ENCODE results near the gene FYB2. TPM values are rescaled to one million over a fixed set of nuclear protein-coding genes. Genes with fewer than 3 reads are reported as not detected.

The FYB2 gene
- total and polyA plus RNA-seq, 7 donors = 0.48 to 2.6 (median 1.1) TPM; not detected in 1

- no peak for ATAC-seq
Observed at GRCh38 chr1:56834137-56834900, 15.1 kb upstream of the FYB2 start.

GRCh38 chr1:56833088-56833487 is 13.9 kb upstream of the FYB2 start:
- Histone ChIP-seq H3K9me3 (no peaks in the 10 kb centered on the region), H3K36me3 (ENCODE audit: insufficient read depth in 1 of 2, low read depth in 1 of 2) (no peaks in the 10 kb centered on the region), H3K27me3 (ENCODE audit: insufficient read depth in 3 of 3, low read length in 2 of 3) (peaks cover 0 to 4% (median 3%) of the 10 kb centered on the region in 3 donors), H3K4me3 (no peak overlapping the region), H3K27ac (no peak overlapping the region), H3K4me1 (no peaks in the 10 kb centered on the region)
- no peak for DNase-seq
- WGBS, 3 donors = 94 to 97% (median 94%) methylated on average over 4 of the region's 4 CpGs
- TF ChIP-seq CTCF (IDR thresholded peaks at IDR 0.05) = no peak
- intact Hi-C loops (cut with DNase I) = loop anchor here (5.0 to 10.0 kb wide), 4 partner anchors 229 to 1329 kb away; no protein-coding TSS in a partner anchor
- ATAC-seq = no peak

More at GRCh38 chr1:56834137-56834900, 15.1 kb upstream of the FYB2 start:
- H3K9me3 ChIP-seq = no peaks in the 10 kb centered on the region
- no peak overlapping the region for H3K4me3 ChIP-seq
- no peak overlapping the region for H3K27ac ChIP-seq
- WGBS, 3 donors = 84 to 93% (median 87%) methylated on average over 5 of the region's 5 CpGs
- DNase-seq = no peak
- intact Hi-C loops (cut with DNase I) = loop anchor here (5.0 to 10.0 kb wide), 4 partner anchors 228 to 1328 kb away; no protein-coding TSS in a partner anchor
- no peak for TF ChIP-seq CTCF (IDR thresholded peaks at IDR 0.05)
- H3K36me3 ChIP-seq (ENCODE audit: insufficient read depth in 1 of 2, low read depth in 1 of 2) = no peaks in the 10 kb centered on the region
- no peaks in the 10 kb centered on the region for H3K4me1 ChIP-seq
- peaks cover 0 to 4% (median 3%) of the 10 kb centered on the region in 3 donors for H3K27me3 ChIP-seq (ENCODE audit: insufficient read depth in 3 of 3, low read length in 2 of 3)

GRCh38 chr1:56831871-56832693 is 12.9 kb upstream of the FYB2 start:
- H3K27ac ChIP-seq = no peak overlapping the region
- H3K4me1 ChIP-seq = no peaks in the 10 kb centered on the region
- DNase-seq (peak; percentile 56 to 74), ATAC-seq (peak; percentile 77 to 95 (median 86))
- peak; percentile 99 for TF ChIP-seq CTCF (IDR thresholded peaks at IDR 0.05)
- WGBS, 3 donors = 15 to 16% (median 15%) methylated on average over 8 of the region's 8 CpGs
- H3K9me3 ChIP-seq = no peaks in the 10 kb centered on the region
- H3K27me3 ChIP-seq (ENCODE audit: insufficient read depth in 3 of 3, low read length in 2 of 3) = peaks cover 0 to 4% (median 3%) of the 10 kb centered on the region in 3 donors
- no peak overlapping the region for H3K4me3 ChIP-seq
- H3K36me3 ChIP-seq (ENCODE audit: insufficient read depth in 1 of 2, low read depth in 1 of 2) = no peaks in the 10 kb centered on the region
- intact Hi-C loops (cut with DNase I) = loop anchor here (1.0 to 10.0 kb wide), 5 partner anchors 229 to 1330 kb away; no protein-coding TSS in a partner anchor

GRCh38 chr1:56830052-56830451 is 10.8 kb upstream of the FYB2 start:
- intact Hi-C loops (cut with DNase I) = loop anchor here (5.0 to 10.0 kb wide), 4 partner anchors 232 to 1332 kb away; no protein-coding TSS in a partner anchor
- H3K27me3 ChIP-seq (ENCODE audit: insufficient read depth in 3 of 3, low read length in 2 of 3) = peaks cover 0 to 4% (median 3%) of the 10 kb centered on the region in 3 donors
- TF ChIP-seq CTCF (IDR thresholded peaks at IDR 0.05) = no peak
- no peak overlapping the region for H3K27ac ChIP-seq
- 73 to 82% (median 81%) methylated on average over 4 of the region's 4 CpGs for WGBS, 3 donors
- no peaks in the 10 kb centered on the region for H3K36me3 ChIP-seq (ENCODE audit: insufficient read depth in 1 of 2, low read depth in 1 of 2)
- DNase-seq (no peak), ATAC-seq (no peak)
- no peak overlapping the region for H3K4me3 ChIP-seq
- no peaks in the 10 kb centered on the region for H3K4me1 ChIP-seq
- no peaks in the 10 kb centered on the region for H3K9me3 ChIP-seq
